AG04450 (cell line): Measurements from ENCODE around the gene ZNF48. TPM values are rescaled to one million over a fixed set of nuclear protein-coding genes. Genes with fewer than 3 reads are reported as not detected.

ENCODE experiments used
- CTCF ChIA-PET: fragments of 300-600, 350-600 bp; formaldehyde crosslinking; extraction: SDS; loops from one replicate; lab custom pipeline; 2022; ENCODE audit warnings: antibody characterized with exemption, inconsistent platforms; lab: Charles Lee
- POLR2A ChIA-PET: fragments of 350-600 bp; formaldehyde crosslinking; extraction: SDS; loops from one replicate; lab custom pipeline; 2021; ENCODE audit warnings: antibody characterized with exemption, inconsistent platforms; lab: Yijun Ruan, JAX
- DNase-seq: peaks from one replicate; pipeline ENCODE4 v3.0.0-alpha.2; 2011; ENCODE audit warnings: low read depth, low spot score
- H3K27ac ChIP-seq: one replicate; pipeline ENCODE4 v1.5.1; 2012; ENCODE audit warnings: low read depth, low read length, control low read depth
- H3K27me3 ChIP-seq: one replicate; pipeline ENCODE4 v1.6.0; 2012; ENCODE audit warnings: low read length; ENCODE audit not compliant: control insufficient read depth, insufficient read depth
- H3K4me3 ChIP-seq: 2 replicates; pipeline ENCODE4 v1.5.1; 2011; ENCODE audit warnings: mild to moderate bottlenecking, low read depth, low read length, control low read depth
- H3K9me3 ChIP-seq: 2 replicates; pipeline ENCODE4 v1.5.1; 2012; ENCODE audit warnings: low read length; ENCODE audit not compliant: control insufficient read depth, insufficient read depth
- polyA plus RNA-seq: library from polyadenylated mRNA; depleted of rRNA; stranded (reverse); fragments of >200 nt; gene quantifications from 2 replicates; pipeline ENCODE4 v1.2.3, GENCODE V29; 2011
- TF ChIP-seq, protein P1 (sequence below): IDR thresholded peaks from 2 replicates; pipeline ENCODE4 v1.5.1; 2011; ENCODE audit warnings: low read depth, low read length, control low read depth, inconsistent platforms

Gene ZNF48
- polyA plus RNA-seq, 1 experiment, result 4.3 TPM

DNA sequence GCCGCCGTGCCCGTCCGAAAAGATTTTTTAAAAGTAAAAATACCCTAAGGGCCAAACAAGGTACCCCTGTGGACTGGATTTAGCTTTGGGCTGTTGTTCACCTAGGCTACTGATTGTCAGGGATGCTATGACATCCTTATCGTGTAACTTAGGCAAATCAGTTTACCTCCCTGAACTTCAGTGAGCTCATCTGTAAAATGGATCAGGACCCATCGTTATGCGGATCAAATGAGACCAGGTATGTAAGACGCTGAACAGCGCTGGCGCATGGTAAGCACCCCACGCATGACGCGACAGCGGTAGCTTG lies 11.5 kb downstream of the ZNF48 start:
- Histone ChIP-seq H3K27ac (peak overlapping the region; percentile 87), H3K27me3 (no peaks in the 10 kb centered on the region), H3K4me3 (peak overlapping the region; percentile 78), H3K9me3 (no peaks in the 10 kb centered on the region)
- no peak for DNase-seq
- ChIA-PET CTCF (interaction anchor here (1.2 to 3.6 kb wide), 3 partner anchors 11 to 315 kb away, joined by 3 to 19 read pairs (median 6); partner anchors contain the start of genes TBX6 and ZNF48), POLR2A (interaction anchor here (0.5 to 1.7 kb wide), 9 partner anchors 9 to 341 kb away, joined by 3 to 23 read pairs (median 5); partner anchors contain the start of genes ALDOA and ZNF48)
- TF ChIP-seq, protein P1, sequence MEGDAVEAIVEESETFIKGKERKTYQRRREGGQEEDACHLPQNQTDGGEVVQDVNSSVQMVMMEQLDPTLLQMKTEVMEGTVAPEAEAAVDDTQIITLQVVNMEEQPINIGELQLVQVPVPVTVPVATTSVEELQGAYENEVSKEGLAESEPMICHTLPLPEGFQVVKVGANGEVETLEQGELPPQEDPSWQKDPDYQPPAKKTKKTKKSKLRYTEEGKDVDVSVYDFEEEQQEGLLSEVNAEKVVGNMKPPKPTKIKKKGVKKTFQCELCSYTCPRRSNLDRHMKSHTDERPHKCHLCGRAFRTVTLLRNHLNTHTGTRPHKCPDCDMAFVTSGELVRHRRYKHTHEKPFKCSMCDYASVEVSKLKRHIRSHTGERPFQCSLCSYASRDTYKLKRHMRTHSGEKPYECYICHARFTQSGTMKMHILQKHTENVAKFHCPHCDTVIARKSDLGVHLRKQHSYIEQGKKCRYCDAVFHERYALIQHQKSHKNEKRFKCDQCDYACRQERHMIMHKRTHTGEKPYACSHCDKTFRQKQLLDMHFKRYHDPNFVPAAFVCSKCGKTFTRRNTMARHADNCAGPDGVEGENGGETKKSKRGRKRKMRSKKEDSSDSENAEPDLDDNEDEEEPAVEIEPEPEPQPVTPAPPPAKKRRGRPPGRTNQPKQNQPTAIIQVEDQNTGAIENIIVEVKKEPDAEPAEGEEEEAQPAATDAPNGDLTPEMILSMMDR, result no peak

DNA sequence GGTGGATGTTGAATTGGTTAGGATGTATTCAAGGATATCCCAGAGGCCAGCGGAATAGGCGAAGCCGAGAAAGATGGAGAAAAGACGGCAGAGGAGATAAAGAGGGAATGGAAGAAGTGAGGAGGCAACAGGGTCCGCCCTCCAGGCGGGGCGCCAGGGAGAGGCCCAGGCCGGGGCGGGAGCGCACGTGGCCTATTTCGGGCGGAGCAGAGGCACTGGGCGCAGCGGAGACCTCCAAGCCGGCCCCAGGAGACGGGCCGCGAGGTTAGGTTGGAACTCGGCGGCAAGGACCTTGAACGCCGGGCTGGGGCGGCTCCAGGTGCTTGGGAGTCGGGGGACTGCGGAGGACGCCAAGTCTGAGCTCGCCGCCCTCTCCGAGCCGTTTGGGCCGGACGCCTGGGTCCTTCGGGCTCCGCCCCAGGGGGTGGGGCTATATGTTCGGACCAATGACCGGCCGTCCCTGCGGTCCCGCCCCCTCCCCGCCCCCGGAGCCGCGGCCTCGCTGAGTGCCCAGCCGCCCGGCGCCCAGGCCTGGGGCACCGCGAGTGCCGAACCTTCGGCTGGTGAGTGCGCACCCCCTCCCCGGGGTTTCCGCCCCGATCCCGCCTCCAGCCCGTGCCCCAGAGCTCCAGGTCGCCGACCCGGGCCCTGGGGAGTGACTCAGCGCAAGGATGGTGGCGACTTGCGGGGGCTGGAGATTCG lies 12.0 kb downstream of the ZNF48 start, which contains the start of gene ZNF771:
TSS of gene ZNF771 (plus strand) at position 505 of the 702 bp plus-strand sequence. CDS start 448 bp downstream, outside the sequence.
- no peaks in the 10 kb centered on the region for H3K9me3 ChIP-seq
- no peaks in the 10 kb centered on the region for H3K27me3 ChIP-seq
- H3K27ac ChIP-seq, result peak within 1 kb of the TSS; percentile 87
- ChIA-PET CTCF (interaction anchor here (0.7 to 3.6 kb wide), 4 partner anchors 11 to 315 kb away, joined by 3 to 19 read pairs (median 4); partner anchors contain the start of genes TBX6 and ZNF48), POLR2A (interaction anchor here (0.5 to 1.7 kb wide), 15 partner anchors 10 to 341 kb away, joined by 3 to 23 read pairs (median 4); partner anchors contain the start of genes ALDOA, CD2BP2, ZNF48 and ZNF688)
- TF ChIP-seq, protein P1, result no peak
- peak within 1 kb of the TSS; percentile 78 for H3K4me3 ChIP-seq
- peak; percentile 45 for DNase-seq

DNA sequence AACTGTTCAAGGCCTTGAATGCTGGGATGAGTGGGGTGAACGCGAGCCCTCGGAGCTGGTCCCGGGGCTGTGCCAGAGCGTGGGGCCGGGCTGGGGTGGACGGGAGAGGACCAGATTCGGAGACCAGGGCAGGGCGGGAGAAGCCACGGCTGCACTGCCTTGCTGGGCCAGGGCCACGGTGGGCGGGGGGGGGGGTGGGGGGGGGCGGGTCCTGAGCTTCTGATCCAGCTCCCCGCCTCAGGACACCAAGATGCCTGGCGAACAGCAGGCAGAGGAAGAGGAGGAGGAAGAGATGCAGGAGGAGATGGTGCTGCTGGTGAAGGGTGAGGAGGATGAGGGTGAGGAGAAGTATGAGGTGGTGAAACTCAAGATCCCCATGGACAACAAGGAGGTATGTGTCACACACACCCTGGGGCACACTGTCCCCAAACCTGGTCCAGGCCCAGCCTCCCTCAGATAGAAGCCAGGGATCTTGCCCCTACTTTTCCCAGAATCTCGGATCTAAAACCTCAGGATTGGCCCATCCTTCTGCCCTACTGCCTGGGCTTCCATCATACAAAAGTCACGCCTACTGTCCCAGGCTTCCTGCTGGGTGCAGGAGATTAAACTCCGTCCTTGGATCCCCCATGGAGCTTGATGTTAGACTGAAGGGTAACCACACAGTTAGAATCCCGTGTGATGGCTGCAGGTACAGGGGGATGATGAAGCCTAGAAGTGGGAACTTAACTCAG lies 12.7 kb downstream of the ZNF48 start:
- CTCF ChIA-PET, result interaction anchor here (0.7 to 3.6 kb wide), 5 partner anchors 10 to 316 kb away, joined by 3 to 19 read pairs (median 6); partner anchors contain the start of genes TBC1D10B, TBX6 and ZNF48

DNA sequence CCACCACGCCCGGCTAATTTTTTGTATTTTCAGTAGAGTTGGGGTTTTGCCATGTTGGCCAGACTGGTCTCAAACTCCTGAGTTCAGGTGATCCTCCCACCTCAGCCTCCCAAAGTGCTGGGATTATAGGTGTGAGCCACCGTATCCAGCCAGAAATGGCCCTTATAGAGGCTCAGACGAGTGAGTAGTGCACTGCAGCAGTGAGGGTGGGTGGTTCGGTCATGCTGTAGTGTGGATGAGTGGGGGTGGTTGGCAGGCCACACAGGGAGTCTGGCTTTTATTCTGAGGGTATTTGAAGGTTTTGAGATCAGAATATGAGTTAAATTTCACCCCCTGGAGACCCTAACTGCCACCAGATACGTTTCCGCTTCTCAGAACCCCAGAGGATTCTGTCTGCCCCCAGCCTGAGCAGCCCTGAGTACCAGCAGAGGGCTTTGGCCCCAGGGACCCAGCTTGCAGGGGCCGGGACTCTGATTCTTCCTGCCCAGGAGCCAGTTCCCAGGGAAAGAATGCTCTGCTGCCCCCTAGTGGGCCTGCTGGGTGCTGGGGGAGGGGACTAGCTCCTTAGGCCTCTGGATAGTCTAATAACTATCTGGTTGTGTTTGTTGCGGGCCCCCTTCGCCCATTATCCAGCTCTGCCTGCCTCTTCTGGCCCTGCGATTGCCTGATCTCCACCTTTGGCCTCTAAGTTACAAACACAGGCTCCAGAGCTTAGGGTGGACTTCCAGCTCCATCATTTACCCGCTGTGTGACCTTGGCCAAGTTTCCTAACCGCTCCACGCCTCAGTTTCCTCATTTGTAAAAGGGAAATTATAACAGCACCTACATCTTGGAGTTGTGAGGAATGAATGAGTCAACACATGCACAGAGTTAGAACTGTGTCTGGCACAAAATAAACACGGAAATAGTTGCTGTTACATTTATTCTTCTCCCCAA lies 14.2 kb downstream of the ZNF48 start:
- POLR2A ChIA-PET, result interaction anchor here (0.6 to 2.1 kb wide), 7 partner anchors 9 to 344 kb away, joined by 3 to 13 read pairs (median 5); partner anchors contain the start of genes ALDOA, CD2BP2, SEPHS2 and ZNF48
- CTCF ChIA-PET, result interaction anchor here (0.5 to 3.6 kb wide), 39 partner anchors 8 to 758 kb away, joined by 3 to 19 read pairs (median 4); partner anchors contain the start of genes CD2BP2, DCTPP1, TBX6 and ZNF48
- no peak overlapping the region for H3K4me3 ChIP-seq
- TF ChIP-seq, protein P1, result peak; percentile 99
- no peak overlapping the region for H3K27ac ChIP-seq
- H3K27me3 ChIP-seq, result no peaks in the 10 kb centered on the region
- H3K9me3 ChIP-seq, result no peaks in the 10 kb centered on the region
- DNase-seq, result peak; percentile 69

More for the DNA sequence above, 12.7 kb downstream of the ZNF48 start:
- Histone ChIP-seq H3K9me3 (no peaks in the 10 kb centered on the region), H3K4me3 (peak overlapping the region; percentile 78), H3K27ac (peak overlapping the region; percentile 82), H3K27me3 (no peaks in the 10 kb centered on the region)
- no peak for DNase-seq
- TF ChIP-seq, protein P1, result no peak
- POLR2A ChIA-PET, result interaction anchor here (0.8 to 2.1 kb wide), 12 partner anchors 10 to 342 kb away, joined by 3 to 23 read pairs (median 4); partner anchors contain the start of genes ALDOA, CD2BP2, ZNF48 and ZNF688
